Measurements from ENCODE around the gene POLR3H.
"Not testable (repeated sequence)": the region's sequence is repeated elsewhere in the genome, so short reads cannot be mapped to it uniquely, and the experiment has no call there.

Gene POLR3H

GRCh38 chr22:41575533-41575932 is 31.3 kb upstream of the POLR3H start:
- no peaks in the 10 kb centered on the region for H4K20me1 ChIP-seq (ENCODE audit: insufficient read depth)
- H3K27me3 ChIP-seq (ENCODE audit: insufficient read depth, low read depth) = no peaks in the 10 kb centered on the region
- TF ChIP-seq CTCF (conservative IDR thresholded peaks at IDR 0.05; ENCODE audit: low read depth, low read length) = no peak
- peaks cover 2% of the 10 kb centered on the region for H3K4me1 ChIP-seq (ENCODE audit: low read depth, poor library complexity, severe bottlenecking)
- H3K79me2 ChIP-seq (ENCODE audit: insufficient read depth, low read depth) = no peaks in the 10 kb centered on the region
- H3K36me3 ChIP-seq (ENCODE audit: insufficient read depth) = no peaks in the 10 kb centered on the region
- H3K27ac ChIP-seq = no peak overlapping the region
- no peak overlapping the region for H3K9ac ChIP-seq
- no peak overlapping the region for H3K4me3 ChIP-seq (IDR thresholded peaks at IDR 0.05; ENCODE audit: insufficient read depth, low read depth, low read length)
- no peak overlapping the region for H2AFZ ChIP-seq (ENCODE audit: low read depth)
- H3K4me2 ChIP-seq = no peak overlapping the region

- Histone ChIP-seq H3K4me1 (ENCODE audit: low read depth, poor library complexity, severe bottlenecking) (no peaks in the 10 kb centered on the region), H3K27ac (no peak overlapping the region), H3K4me2 (no peak overlapping the region), H3K4me3 (IDR thresholded peaks at IDR 0.05; ENCODE audit: insufficient read depth, low read depth, low read length) (no peak overlapping the region), H4K20me1 (ENCODE audit: insufficient read depth) (no peaks in the 10 kb centered on the region), H3K27me3 (ENCODE audit: insufficient read depth, low read depth) (no peaks in the 10 kb centered on the region), H2AFZ (ENCODE audit: low read depth) (no peak overlapping the region), H3K79me2 (ENCODE audit: insufficient read depth, low read depth) (no peaks in the 10 kb centered on the region), H3K36me3 (ENCODE audit: insufficient read depth) (no peaks in the 10 kb centered on the region), H3K9ac (no peak overlapping the region)
- TF ChIP-seq CTCF (conservative IDR thresholded peaks at IDR 0.05; ENCODE audit: low read depth, low read length) = no peak
These were observed 30.6 kb upstream of the POLR3H start for GRCh38 chr22:41574847-41575381.

GRCh38 chr22:41573677-41574076 is 29.4 kb upstream of the POLR3H start:
- no peak overlapping the region for H2AFZ ChIP-seq (ENCODE audit: low read depth)
- H3K79me2 ChIP-seq (ENCODE audit: insufficient read depth, low read depth) = no peaks in the 10 kb centered on the region
- H3K4me3 ChIP-seq (IDR thresholded peaks at IDR 0.05; ENCODE audit: insufficient read depth, low read depth, low read length) = no peak overlapping the region
- H4K20me1 ChIP-seq (ENCODE audit: insufficient read depth) = no peaks in the 10 kb centered on the region
- H3K27ac ChIP-seq = no peak overlapping the region
- H3K4me2 ChIP-seq = no peak overlapping the region
- no peak for TF ChIP-seq CTCF (conservative IDR thresholded peaks at IDR 0.05; ENCODE audit: low read depth, low read length)
- no peaks in the 10 kb centered on the region for H3K36me3 ChIP-seq (ENCODE audit: insufficient read depth)
- no peaks in the 10 kb centered on the region for H3K4me1 ChIP-seq (ENCODE audit: low read depth, poor library complexity, severe bottlenecking)
- H3K27me3 ChIP-seq (ENCODE audit: insufficient read depth, low read depth) = no peaks in the 10 kb centered on the region
- no peak overlapping the region for H3K9ac ChIP-seq

GRCh38 chr22:41572305-41572704 is 28.0 kb upstream of the POLR3H start:
- not testable (repeated sequence) for H3K79me2 ChIP-seq (ENCODE audit: insufficient read depth, low read depth); H3K36me3 ChIP-seq (ENCODE audit: insufficient read depth); H3K27ac ChIP-seq; H3K4me1 ChIP-seq (ENCODE audit: low read depth, poor library complexity, severe bottlenecking); H3K27me3 ChIP-seq (ENCODE audit: insufficient read depth, low read depth); H3K4me3 ChIP-seq (IDR thresholded peaks at IDR 0.05; ENCODE audit: insufficient read depth, low read depth, low read length); H3K9ac ChIP-seq; H2AFZ ChIP-seq (ENCODE audit: low read depth); H4K20me1 ChIP-seq (ENCODE audit: insufficient read depth); H3K4me2 ChIP-seq

GRCh38 chr22:41571786-41572185 is 27.5 kb upstream of the POLR3H start:
- Histone ChIP-seq H4K20me1 (ENCODE audit: insufficient read depth) (no peaks in the 10 kb centered on the region), H3K4me3 (IDR thresholded peaks at IDR 0.05; ENCODE audit: insufficient read depth, low read depth, low read length) (no peak overlapping the region), H3K4me1 (ENCODE audit: low read depth, poor library complexity, severe bottlenecking) (no peaks in the 10 kb centered on the region), H2AFZ (ENCODE audit: low read depth) (no peak overlapping the region), H3K79me2 (ENCODE audit: insufficient read depth, low read depth) (no peaks in the 10 kb centered on the region), H3K27me3 (ENCODE audit: insufficient read depth, low read depth) (no peaks in the 10 kb centered on the region), H3K36me3 (ENCODE audit: insufficient read depth) (no peaks in the 10 kb centered on the region), H3K9ac (no peak overlapping the region), H3K27ac (no peak overlapping the region), H3K4me2 (no peak overlapping the region)
- TF ChIP-seq CTCF (conservative IDR thresholded peaks at IDR 0.05; ENCODE audit: low read depth, low read length) = no peak

Data from KMS-11 (cell line).